ENCODE results near the gene TMEM106A. TPM values are rescaled to one million over a fixed set of nuclear protein-coding genes. Genes with fewer than 3 reads are reported as not detected.

TMEM106A gene

Small RNA genes lying within 50 kb of the gene (small RNA-seq; reads per million reads assigned to genes)
- gene AC060780.2 (ENCODE audit: insufficient read depth) (not detected), gene AC060780.3 (ENCODE audit: insufficient read depth) (not detected), gene RF00004 (ENCODE audit: insufficient read depth) (not detected), gene RNU2-1 (ENCODE audit: insufficient read depth) (not detected)
